H9 (cell line): ENCODE data around the gene DIAPH2. TPM values are rescaled to one million over a fixed set of nuclear protein-coding genes. Genes with fewer than 3 reads are reported as not detected.
A peak's percentile ranks its signal among the peaks of the same experiment; 100 is the strongest.
"Not testable (repeated sequence)": the region's sequence is repeated elsewhere in the genome, so short reads cannot be mapped to it uniquely, and the experiment has no call there.

Experiments
- DNase-seq: peaks from one replicate; pipeline ENCODE4 v3.0.0-alpha.2; 2017
- H2AFZ ChIP-seq: one replicate; pipeline ENCODE4 v1.6.1; 2013; ENCODE audit warnings: mild to moderate bottlenecking, low read length, control low read depth, moderate library complexity
- H2AK5ac ChIP-seq: 2 replicates; pipeline ENCODE4 v1.6.1; 2013; ENCODE audit warnings: low read length, control low read depth, mixed read lengths; ENCODE audit not compliant: insufficient read length
- H2BK120ac ChIP-seq: one replicate; pipeline ENCODE4 v1.6.1; 2013; ENCODE audit warnings: low read depth, mild to moderate bottlenecking, low read length, control low read depth, inconsistent platforms; ENCODE audit not compliant: poor library complexity, severe bottlenecking
- H2BK12ac ChIP-seq: 2 replicates; pipeline ENCODE4 v1.6.1; 2013; ENCODE audit warnings: low read length, control low read depth, mixed read lengths, low read depth; ENCODE audit not compliant: insufficient read length
- H2BK15ac ChIP-seq: 2 replicates; pipeline ENCODE4 v1.6.1; 2013; ENCODE audit warnings: low read depth, low read length, control low read depth
- H2BK20ac ChIP-seq: one replicate; pipeline ENCODE4 v1.6.1; 2013; ENCODE audit warnings: low read depth, mild to moderate bottlenecking, low read length, control low read depth, inconsistent platforms; ENCODE audit not compliant: poor library complexity, severe bottlenecking
- H2BK5ac ChIP-seq: 2 replicates; pipeline ENCODE4 v1.6.1; 2013; ENCODE audit warnings: low read length, control low read depth, mixed read lengths; ENCODE audit not compliant: insufficient read length
- H3K14ac ChIP-seq: 2 replicates; pipeline ENCODE4 v1.6.1; 2013; ENCODE audit warnings: low read length, control low read depth; ENCODE audit not compliant: insufficient read depth
- H3K18ac ChIP-seq: 2 replicates; pipeline ENCODE4 v1.6.1; 2013; ENCODE audit warnings: low read depth, mild to moderate bottlenecking, mixed read lengths, low read length, control low read depth; ENCODE audit not compliant: insufficient read length
- H3K23ac ChIP-seq: 2 replicates; pipeline ENCODE4 v1.6.1; 2013; ENCODE audit warnings: low read length, control low read depth, mixed read lengths, low read depth; ENCODE audit not compliant: insufficient read length
- H3K23me2 ChIP-seq: 2 replicates; pipeline ENCODE4 v1.6.1; 2013; ENCODE audit warnings: low read depth, mild to moderate bottlenecking, mixed read lengths, low read length, control low read depth; ENCODE audit not compliant: insufficient read length, poor library complexity, severe bottlenecking
- H3K27ac ChIP-seq: 2 replicates; pipeline ENCODE4 v1.5.1; 2013; ENCODE audit warnings: low read length, control low read depth, mixed read lengths, low read depth; ENCODE audit not compliant: insufficient read length
- H3K27me3 ChIP-seq: 2 replicates; pipeline ENCODE4 v1.6.1; 2013; ENCODE audit warnings: low read length, control low read depth, inconsistent platforms; ENCODE audit not compliant: insufficient read depth
- H3K4ac ChIP-seq: 2 replicates; pipeline ENCODE4 v1.6.1; 2013; ENCODE audit warnings: low read depth, mild to moderate bottlenecking, control low read depth, inconsistent platforms, low read length, moderate library complexity
- H3K4me1 ChIP-seq: 2 replicates; pipeline ENCODE4 v1.6.1; 2013; ENCODE audit warnings: low read length, control low read depth, inconsistent platforms; ENCODE audit not compliant: insufficient read depth
- H3K4me2 ChIP-seq: 2 replicates; pipeline ENCODE4 v1.6.1; 2013; ENCODE audit warnings: low read length, control low read depth, mixed read lengths; ENCODE audit not compliant: insufficient read length, insufficient read depth
- H3K56ac ChIP-seq: 2 replicates; pipeline ENCODE4 v1.6.1; 2013; ENCODE audit warnings: low read depth, mild to moderate bottlenecking, mixed read lengths, low read length, control low read depth; ENCODE audit not compliant: insufficient read length
- H3K79me1 ChIP-seq: 2 replicates; pipeline ENCODE4 v1.6.1; 2013; ENCODE audit warnings: low read depth, mild to moderate bottlenecking, moderate library complexity, low read length, control low read depth, inconsistent platforms; ENCODE audit not compliant: insufficient read depth, poor library complexity, severe bottlenecking
- H3K79me2 ChIP-seq: 2 replicates; pipeline ENCODE4 v1.6.1; 2013; ENCODE audit warnings: low read length, control low read depth, inconsistent platforms; ENCODE audit not compliant: insufficient read depth
- H3K9ac ChIP-seq: 2 replicates; pipeline ENCODE4 v1.6.1; 2013; ENCODE audit warnings: low read length, control low read depth, mixed read lengths; ENCODE audit not compliant: insufficient read length; ENCODE audit errors: extremely low read depth
- H3K9me3 ChIP-seq: one replicate; pipeline ENCODE4 v1.6.1; 2013; ENCODE audit warnings: low read depth, low read length, inconsistent platforms; ENCODE audit not compliant: control insufficient read depth
- H3T11ph ChIP-seq: one replicate; pipeline ENCODE4 v1.6.1; 2013; ENCODE audit warnings: mild to moderate bottlenecking, low read length, control low read depth, inconsistent platforms
- H4K20me1 ChIP-seq: one replicate; pipeline ENCODE4 v1.6.1; 2013; ENCODE audit not compliant: control insufficient read depth, insufficient read length, insufficient read depth
- H4K5ac ChIP-seq: 2 replicates; pipeline ENCODE4 v1.6.1; 2013; ENCODE audit warnings: low read depth, mild to moderate bottlenecking, mixed read lengths, low read length, control low read depth; ENCODE audit not compliant: insufficient read length
- H4K8ac ChIP-seq: replicated peaks from 2 replicates; pipeline ENCODE4 v1.6.1; 2013; ENCODE audit warnings: low read length, control low read depth, mixed read lengths, low read depth; ENCODE audit not compliant: insufficient read length
- H4K91ac ChIP-seq: 2 replicates; pipeline ENCODE4 v1.6.1; 2013; ENCODE audit warnings: low read depth, mild to moderate bottlenecking, moderate library complexity, mixed read lengths, low read length, control low read depth; ENCODE audit not compliant: insufficient read length
- H3K27ac Mint-ChIP-seq, 3 experiments: 2 replicates in 2 of 3; 3 replicates in 1 of 3; pipeline ENCODE4 v1.8.0; 2020 to 2021; ENCODE audit warnings: mixed read lengths in 3 of 3, mild to moderate bottlenecking in 1 of 3, moderate library complexity in 1 of 3
- H3K27me3 Mint-ChIP-seq: 2 replicates; pipeline ENCODE4 v1.8.0; 2021; ENCODE audit warnings: low read depth, mild to moderate bottlenecking, moderate library complexity, mixed read lengths
- H3K36me3 Mint-ChIP-seq, 3 experiments: 2 replicates in 2 of 3; 3 replicates in 1 of 3; pipeline ENCODE4 v1.8.0; 2020 to 2021; ENCODE audit warnings: low read depth in 3 of 3, mixed read lengths in 3 of 3; ENCODE audit not compliant: insufficient read depth in 1 of 3
- H3K4me1 Mint-ChIP-seq, 2 experiments: 2 replicates each; pipeline ENCODE4 v1.8.0; 2020; ENCODE audit warnings: mixed read lengths in 2 of 2
- H3K4me3 Mint-ChIP-seq, 2 experiments: 2 replicates in 1 of 2; 3 replicates in 1 of 2; pipeline ENCODE4 v1.8.0; 2020 to 2021; ENCODE audit warnings: mild to moderate bottlenecking in 2 of 2, mixed read lengths in 2 of 2, moderate library complexity in 1 of 2
- H3K9me3 Mint-ChIP-seq, 2 experiments: 2 replicates in 1 of 2; 3 replicates in 1 of 2; pipeline ENCODE4 v1.8.0; 2020; ENCODE audit warnings: mild to moderate bottlenecking in 2 of 2, mixed read lengths in 2 of 2, moderate library complexity in 1 of 2
- WGBS: extraction: QIAGEN DNeasy Blood & Tissue Kit; methylation state at CpG from one replicate; pipeline ENCODE4 v1.1.7; 2013; ENCODE audit warnings: missing lambda C conversion rate, low lambda C conversion rate, mixed read lengths; ENCODE audit not compliant: insufficient read length; ENCODE audit errors: extremely low coverage; 5-methylcytosine and 5-hydroxymethylcytosine counted together
- total RNA-seq: library from RNA; stranded (reverse); gene quantifications from 2 replicates; pipeline ENCODE4 v1.2.1, GENCODE V29; 2021
- TF ChIP-seq, protein P1 (sequence below): fragments of 200-600 bp; sonication (generic); conservative IDR thresholded peaks from 3 replicates; pipeline ENCODE4 v1.8.0; 2021; ENCODE audit warnings: antibody characterized with exemption, mild to moderate bottlenecking

The DIAPH2 gene
- total RNA-seq, 1 experiment from 2014 or later, result 45.4 TPM

DNA sequence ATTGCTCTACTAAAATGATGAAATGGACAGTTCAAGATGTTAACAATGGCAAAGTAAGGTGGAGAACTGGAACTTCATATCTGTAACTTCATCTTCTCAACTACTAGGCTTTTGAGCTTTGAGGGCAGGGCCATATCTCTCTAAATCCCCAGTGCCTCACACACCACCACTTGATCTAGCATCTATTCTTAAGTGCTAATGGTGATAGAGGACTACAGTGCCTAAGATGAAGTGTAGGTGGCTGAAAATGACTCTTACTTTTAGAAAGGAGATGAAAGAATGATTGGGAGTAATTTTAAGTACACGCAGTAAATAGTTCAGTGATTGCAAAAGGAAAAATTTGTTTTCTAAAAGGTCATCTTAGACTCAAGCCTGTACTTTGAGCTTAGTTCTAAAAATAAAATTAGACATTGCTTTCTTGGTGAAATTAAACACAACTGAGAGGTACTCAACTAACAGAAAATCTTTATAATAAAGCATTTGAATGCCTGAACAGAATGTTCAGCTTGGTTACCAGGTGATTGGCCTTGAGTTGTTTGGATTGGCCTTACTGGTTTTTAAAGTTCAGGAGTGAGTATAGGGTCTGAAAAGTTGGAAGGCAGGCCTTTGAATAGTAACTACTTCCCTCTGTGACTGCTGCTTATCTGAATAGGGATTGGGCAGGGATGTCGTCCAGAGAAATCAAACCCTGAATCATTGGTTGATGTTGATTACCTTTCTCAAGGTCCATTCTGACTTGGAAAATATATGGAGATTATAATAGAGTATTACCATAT lies 45.4 kb downstream of the DIAPH2 start:
- Histone ChIP-seq H2AK5ac (no peak overlapping the region), H3K23me2 (no peaks in the 10 kb centered on the region), H3K9me3 (no peaks in the 10 kb centered on the region), H3K56ac (no peak overlapping the region), H2BK15ac (no peak overlapping the region), H3K9ac (no peak overlapping the region), H2BK120ac (no peak overlapping the region), H2AFZ (no peak overlapping the region), H4K91ac (no peak overlapping the region), H4K5ac (no peak overlapping the region), H3K23ac (no peak overlapping the region), H3K79me2 (no peaks in the 10 kb centered on the region), H3T11ph (no peak overlapping the region), H3K27ac (no peak overlapping the region), H3K79me1 (no peaks in the 10 kb centered on the region), H4K20me1 (no peaks in the 10 kb centered on the region), H3K18ac (no peak overlapping the region), H3K4me1 (peaks cover 10% of the 10 kb centered on the region; the same call in 1 of the 2 replicates), H3K14ac (no peak overlapping the region), H4K8ac (no peak overlapping the region), H2BK12ac (no peak overlapping the region), H3K4ac (no peak overlapping the region), H3K4me2 (no peak overlapping the region), H2BK5ac (no peak overlapping the region), H3K27me3 (peaks cover 3% of the 10 kb centered on the region; the same call in 1 of the 2 replicates), H2BK20ac (no peak overlapping the region)
- WGBS, result no CpG with 5 or more reads among the region's 2 CpGs
- TF ChIP-seq, protein P1, sequence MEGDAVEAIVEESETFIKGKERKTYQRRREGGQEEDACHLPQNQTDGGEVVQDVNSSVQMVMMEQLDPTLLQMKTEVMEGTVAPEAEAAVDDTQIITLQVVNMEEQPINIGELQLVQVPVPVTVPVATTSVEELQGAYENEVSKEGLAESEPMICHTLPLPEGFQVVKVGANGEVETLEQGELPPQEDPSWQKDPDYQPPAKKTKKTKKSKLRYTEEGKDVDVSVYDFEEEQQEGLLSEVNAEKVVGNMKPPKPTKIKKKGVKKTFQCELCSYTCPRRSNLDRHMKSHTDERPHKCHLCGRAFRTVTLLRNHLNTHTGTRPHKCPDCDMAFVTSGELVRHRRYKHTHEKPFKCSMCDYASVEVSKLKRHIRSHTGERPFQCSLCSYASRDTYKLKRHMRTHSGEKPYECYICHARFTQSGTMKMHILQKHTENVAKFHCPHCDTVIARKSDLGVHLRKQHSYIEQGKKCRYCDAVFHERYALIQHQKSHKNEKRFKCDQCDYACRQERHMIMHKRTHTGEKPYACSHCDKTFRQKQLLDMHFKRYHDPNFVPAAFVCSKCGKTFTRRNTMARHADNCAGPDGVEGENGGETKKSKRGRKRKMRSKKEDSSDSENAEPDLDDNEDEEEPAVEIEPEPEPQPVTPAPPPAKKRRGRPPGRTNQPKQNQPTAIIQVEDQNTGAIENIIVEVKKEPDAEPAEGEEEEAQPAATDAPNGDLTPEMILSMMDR, result no peak
- H3K4me3 Mint-ChIP-seq, result no peak overlapping the region
- DNase-seq, result no peak
- peaks cover 30 to 38% of the 10 kb centered on the region in 2 experiments for H3K4me1 Mint-ChIP-seq
- no peaks in the 10 kb centered on the region; a peak in 1 of 7 replicates for H3K36me3 Mint-ChIP-seq
- H3K27me3 Mint-ChIP-seq, result peaks cover 11% of the 10 kb centered on the region
- no peaks in the 10 kb centered on the region for H3K9me3 Mint-ChIP-seq
- H3K27ac Mint-ChIP-seq, result no peak overlapping the region

DNA sequence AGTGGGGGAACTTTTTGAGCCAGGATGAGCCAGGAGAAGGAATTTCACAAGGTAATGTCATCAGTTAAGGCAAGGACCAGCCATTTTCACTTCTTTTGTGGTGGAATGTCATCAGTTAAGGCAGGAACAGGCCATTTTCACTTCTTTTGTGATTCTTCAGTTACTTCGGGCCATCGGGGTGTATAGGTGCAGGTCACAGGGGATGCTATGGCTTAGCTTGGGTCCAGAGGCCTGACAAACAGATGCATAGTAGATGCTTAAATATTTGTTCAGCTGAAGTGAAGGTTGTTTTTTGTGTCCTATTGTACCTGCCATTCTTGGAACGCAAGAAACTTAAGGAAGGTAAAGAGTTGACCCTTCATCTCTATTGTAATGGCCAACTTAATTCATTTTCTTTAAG lies 46.4 kb downstream of the DIAPH2 start:
- not testable (repeated sequence) for H3K9me3 ChIP-seq, H2BK120ac ChIP-seq, H3K79me1 ChIP-seq, H3K36me3 Mint-ChIP-seq, H3K9me3 Mint-ChIP-seq, H3K18ac ChIP-seq, H3K23me2 ChIP-seq, H3K4ac ChIP-seq, H3K14ac ChIP-seq, H4K91ac ChIP-seq, DNase-seq, H2AK5ac ChIP-seq, H2BK12ac ChIP-seq, H4K5ac ChIP-seq, H4K20me1 ChIP-seq, H3K4me3 Mint-ChIP-seq, H3K56ac ChIP-seq, H3K23ac ChIP-seq, H3T11ph ChIP-seq, H3K9ac ChIP-seq, H2BK15ac ChIP-seq, H3K4me2 ChIP-seq, H2BK5ac ChIP-seq, H4K8ac ChIP-seq, H2BK20ac ChIP-seq, H3K27ac ChIP-seq, H3K27me3 ChIP-seq, H3K79me2 ChIP-seq, H2AFZ ChIP-seq
- H3K4me1 ChIP-seq, result peaks cover 10% of the 10 kb centered on the region; the same call in 1 of the 2 replicates
- Mint-ChIP-seq H3K27ac (0 out of 7 replicates have a peak overlapping the region, but pooled peaks of 1 of the 3 experiments have one; percentile 22), H3K27me3 (peaks cover 11% of the 10 kb centered on the region), H3K4me1 (peaks cover 30 to 37% of the 10 kb centered on the region in 2 experiments)
- WGBS, result no CpG with 5 or more reads among the region's 3 CpGs
